ENCODE data around the gene RRP8. TPM values are rescaled to one million over a fixed set of nuclear protein-coding genes. Genes with fewer than 3 reads are reported as not detected.

RRP8 gene
- total RNA-seq, 1 experiment from 2014 or later, result 16.0 TPM

DNA sequence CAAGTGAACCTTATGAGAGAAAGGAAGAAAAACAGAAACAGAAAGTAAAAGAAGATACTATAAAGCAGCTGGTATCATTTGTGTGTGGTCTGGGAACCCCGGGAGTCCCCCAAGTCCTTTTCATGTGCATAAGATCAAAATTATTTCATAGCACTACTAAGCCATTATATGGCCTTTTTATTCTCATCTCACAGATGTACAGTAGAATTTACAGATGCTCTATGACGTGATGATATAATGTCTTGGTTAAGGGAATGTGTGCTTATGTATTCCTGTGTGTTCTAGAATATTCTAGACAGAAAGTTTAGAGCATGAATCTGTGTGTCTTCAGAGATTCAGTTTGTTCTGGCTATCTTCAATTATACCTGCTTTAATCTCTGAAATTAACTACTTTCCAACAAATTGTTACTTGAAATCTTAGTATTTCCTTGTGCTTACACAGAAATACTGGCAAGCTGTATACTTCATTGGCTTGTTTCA lies 24.4 kb upstream of the RRP8 start:
- no peaks in the 10 kb centered on the region for H4K20me1 ChIP-seq (ENCODE audit: control insufficient read depth, insufficient read depth, insufficient read length)
- no peaks in the 10 kb centered on the region for H3K9me3 ChIP-seq (ENCODE audit: control insufficient read depth, low read depth, low read length)
- Mint-ChIP-seq H3K4me3 (no peak overlapping the region), H3K36me3 (ENCODE audit: insufficient read depth in 1 of 3, low read depth in 3 of 3) (peaks cover 2 to 35% (median 17%) of the 10 kb centered on the region in 3 experiments), H3K9me3 (no peaks in the 10 kb centered on the region), H3K27ac (no peak overlapping the region), H3K4me1 (peaks cover 3% of the 10 kb centered on the region in 2 experiments; a peak in 2 of 4 replicates), H3K27me3 (ENCODE audit: low read depth) (peaks cover 43% of the 10 kb centered on the region)
- no peak overlapping the region for H2AFZ ChIP-seq (ENCODE audit: low read length)
- no peak overlapping the region for H4K5ac ChIP-seq (ENCODE audit: insufficient read length, low read depth, low read length)
- DNase-seq, result no peak
- H3K18ac ChIP-seq (ENCODE audit: insufficient read length, low read depth, low read length), result no peak overlapping the region
- no peak overlapping the region for H2BK15ac ChIP-seq (ENCODE audit: low read depth, low read length)
- no peak overlapping the region for H4K91ac ChIP-seq (ENCODE audit: insufficient read length, low read depth, low read length)
- peaks cover 9% of the 10 kb centered on the region for H3K23me2 ChIP-seq (ENCODE audit: insufficient read length, low read depth, low read length, poor library complexity, severe bottlenecking)
- no peak overlapping the region for H2BK12ac ChIP-seq (ENCODE audit: insufficient read length, low read depth, low read length)
- no peak overlapping the region for H3K9ac ChIP-seq (ENCODE audit: extremely low read depth, insufficient read length, low read length)
- no peak overlapping the region for H4K8ac ChIP-seq (replicated peaks; ENCODE audit: insufficient read length, low read depth, low read length)
- H2BK120ac ChIP-seq (ENCODE audit: low read depth, low read length, poor library complexity, severe bottlenecking), result no peak overlapping the region
- H3K14ac ChIP-seq (ENCODE audit: insufficient read depth, low read length), result no peak overlapping the region
- no peak overlapping the region for H2BK20ac ChIP-seq (ENCODE audit: low read depth, low read length, poor library complexity, severe bottlenecking)
- WGBS (ENCODE audit: extremely low coverage, insufficient read length, low lambda C conversion rate), result no CpG with 5 or more reads among the region's 2 CpGs
- no peak overlapping the region for H2AK5ac ChIP-seq (ENCODE audit: insufficient read length, low read length)
- TF ChIP-seq CTCF (conservative IDR thresholded peaks at IDR 0.05), result no peak
- no peak overlapping the region for H3K23ac ChIP-seq (ENCODE audit: insufficient read length, low read depth, low read length)
- H3K27me3 ChIP-seq (ENCODE audit: insufficient read depth, low read length), result peaks cover 18% of the 10 kb centered on the region; the same call in 1 of the 2 replicates
- no peak overlapping the region for H3K56ac ChIP-seq (ENCODE audit: insufficient read length, low read depth, low read length)
- H3K4me2 ChIP-seq (ENCODE audit: insufficient read depth, insufficient read length, low read length), result no peak overlapping the region
- H3K4ac ChIP-seq (ENCODE audit: low read depth, low read length), result no peak overlapping the region
- no peaks in the 10 kb centered on the region for H3K4me1 ChIP-seq (ENCODE audit: insufficient read depth, low read length)
- H3T11ph ChIP-seq (ENCODE audit: low read length), result no peak overlapping the region
- H2BK5ac ChIP-seq (ENCODE audit: insufficient read length, low read length), result no peak overlapping the region
- H3K27ac ChIP-seq (ENCODE audit: insufficient read length, low read depth, low read length), result no peak overlapping the region
- H3K79me1 ChIP-seq (ENCODE audit: insufficient read depth, low read depth, low read length, poor library complexity, severe bottlenecking), result no peaks in the 10 kb centered on the region
- no peaks in the 10 kb centered on the region for H3K79me2 ChIP-seq (ENCODE audit: insufficient read depth, low read length)
